T-cell (primary cell): ENCODE measurements around the gene IQSEC3. TPM values are rescaled to one million over a fixed set of nuclear protein-coding genes. Genes with fewer than 3 reads are reported as not detected.

ENCODE experiments used
- ATAC-seq, 4 experiments: fragments of 200-7000 bp in 3 of 4; fragments of 150-1000 bp in 1 of 4; cut with Tn5 transposase; replicated peaks in 1 of 4; 1 replicate in 3 of 4; 2 replicates in 1 of 4; pipeline ENCODE4 v1.10.0; 2021; ENCODE audit warnings: moderate library complexity in 3 of 4, mild to moderate bottlenecking in 2 of 4, moderate number of reproducible peaks in 1 of 4
- CTCF ChIA-PET, 2 donors: fragments of 300-600 bp; sonication (Branson Sonifier 250); formaldehyde crosslinking; loops; one replicate each; lab custom pipeline; 2022; ENCODE audit warnings: antibody characterized with exemption in 2 of 2; lab: Charles Lee
- POLR2A ChIA-PET, 2 donors: fragments of 300-600 bp; sonication (Branson Sonifier 250); formaldehyde crosslinking; loops; one replicate each; lab custom pipeline; 2022; ENCODE audit warnings: antibody characterized with exemption in 2 of 2; lab: Charles Lee
- DNase-seq, 35 experiments: peaks; one replicate each; pipeline versions ENCODE4 v3.0.0 to v3.0.0-alpha.2; 2013 to 2023
- H3K27ac ChIP-seq: one replicate; pipeline ENCODE4 v1.5.1; 2013; ENCODE audit warnings: low read length
- H3K27me3 ChIP-seq, 2 experiments: replicated peaks in 1 of 2; 1 replicate in 1 of 2; 2 replicates in 1 of 2; pipeline versions ENCODE4 v1.6.1 to v1.7.0; 2013; ENCODE audit warnings: low read length in 1 of 2, mixed read lengths in 1 of 2; ENCODE audit not compliant: control insufficient read depth in 2 of 2, insufficient read depth in 2 of 2; ENCODE audit errors: extremely low read depth in 1 of 2
- H3K36me3 ChIP-seq, 2 donors: 1 replicate in 1 of 2; 2 replicates in 1 of 2; pipeline versions ENCODE4 v1.6.1 to v1.7.0; 2013; ENCODE audit warnings: low read length in 1 of 2; ENCODE audit not compliant: control insufficient read depth in 2 of 2, insufficient read depth in 1 of 2; ENCODE audit errors: extremely low read depth in 1 of 2
- H3K4me1 ChIP-seq, 2 experiments: 1 replicate in 1 of 2; 2 replicates in 1 of 2; pipeline versions ENCODE4 v1.6.1 to v1.7.0; 2013; ENCODE audit warnings: low read length in 2 of 2, mixed read lengths in 1 of 2; ENCODE audit not compliant: insufficient read depth in 2 of 2, control insufficient read depth in 1 of 2; ENCODE audit errors: extremely low read depth in 1 of 2
- H3K4me3 ChIP-seq, 2 donors: 1 replicate in 1 of 2; 2 replicates in 1 of 2; pipeline versions ENCODE4 v1.5.1 to v1.7.0; 2013; ENCODE audit warnings: mild to moderate bottlenecking in 2 of 2, low read length in 1 of 2, moderate library complexity in 1 of 2; ENCODE audit not compliant: control insufficient read depth in 1 of 2; ENCODE audit errors: extremely low read depth in 1 of 2
- H3K9me3 ChIP-seq: 2 replicates; pipeline ENCODE4 v1.7.0; 2013
- H3K27ac Mint-ChIP-seq, 2 donors: one replicate each; pipeline ENCODE4 v1.8.0; 2020 to 2021; ENCODE audit warnings: mild to moderate bottlenecking in 2 of 2, mixed read lengths in 2 of 2
- H3K27me3 Mint-ChIP-seq, 2 donors: one replicate each; pipeline ENCODE4 v1.8.0; 2021 to 2022; ENCODE audit warnings: mixed read lengths in 2 of 2
- H3K36me3 Mint-ChIP-seq: one replicate; pipeline ENCODE4 v1.8.0; 2021; ENCODE audit warnings: mixed read lengths
- H3K4me1 Mint-ChIP-seq, 3 donors: one replicate each; pipeline ENCODE4 v1.8.0; 2020 to 2022; ENCODE audit warnings: mixed read lengths in 3 of 3, mild to moderate bottlenecking in 1 of 3
- H3K4me3 Mint-ChIP-seq, 3 donors: one replicate each; pipeline ENCODE4 v1.8.0; 2020 to 2022; ENCODE audit warnings: mild to moderate bottlenecking in 3 of 3, mixed read lengths in 3 of 3, moderate library complexity in 3 of 3
- H3K9me3 Mint-ChIP-seq, 3 donors: one replicate each; pipeline ENCODE4 v1.8.0; 2020 to 2022; ENCODE audit warnings: mixed read lengths in 3 of 3
- WGBS: methylation state at CpG from one replicate; pipeline ENCODE4 v1.1.5; 2013; ENCODE audit warnings: missing lambda C conversion rate; ENCODE audit not compliant: insufficient coverage; 5-methylcytosine and 5-hydroxymethylcytosine counted together
- total RNA-seq, 35 experiments: library from RNA in 6 of 35; stranded (reverse) in 6 of 35; fragments of 120-200 nt in 1 of 35; gene quantifications; one replicate each; pipeline versions ENCODE4 v1.2.1 to v1.2.4 and lab custom pipeline; 2013 to 2026

Gene IQSEC3
- total RNA-seq, 5 donors from 2014 or later (not counting 1 experiment from before 2014, with no cell fraction given): 0.30 to 7.3 (median 2.9) TPM

GRCh38 chr12:84056-84455, 17.5 kb downstream of the IQSEC3 start:
- Mint-ChIP-seq H3K9me3 (peaks cover 0 to 4% (median 0%) of the 10 kb centered on the region in 3 donors), H3K27ac (no peak overlapping the region), H3K36me3 (no peaks in the 10 kb centered on the region), H3K4me3 (no peak overlapping the region), H3K4me1 (peaks cover 0 to 1% (median 0%) of the 10 kb centered on the region in 3 donors), H3K27me3 (peaks cover 41 to 44% of the 10 kb centered on the region in 2 donors)
- WGBS: 48% methylated on average over 5 of the region's 6 CpGs
- ChIA-PET POLR2A (no interaction called here), CTCF (no interaction called here)
- Histone ChIP-seq H3K27me3 (peaks cover 0 to 31% of the 10 kb centered on the region in 2 experiments), H3K4me3 (no peak overlapping the region), H3K4me1 (no peaks in the 10 kb centered on the region), H3K9me3 (no peaks in the 10 kb centered on the region), H3K36me3 (no peaks in the 10 kb centered on the region), H3K27ac (no peak overlapping the region)
- ATAC-seq: no peak
- DNase-seq: no peak

GRCh38 chr12:85191-85666, 18.7 kb downstream of the IQSEC3 start:
- H3K9me3 Mint-ChIP-seq: peaks cover 5 to 16% (median 7%) of the 10 kb centered on the region in 3 donors
- H3K4me1 Mint-ChIP-seq: peaks cover 0 to 1% (median 0%) of the 10 kb centered on the region in 3 donors
- H3K36me3 Mint-ChIP-seq: no peaks in the 10 kb centered on the region
- H3K4me3 Mint-ChIP-seq: no peak overlapping the region
- no peaks in the 10 kb centered on the region for H3K36me3 ChIP-seq
- no peak overlapping the region for H3K27ac Mint-ChIP-seq
- WGBS: 56% methylated on average over 9 of the region's 9 CpGs
- ChIA-PET CTCF (no interaction called here), POLR2A (no interaction called here)
- DNase-seq: no peak
- ATAC-seq: no peak
- no peak overlapping the region for H3K4me3 ChIP-seq
- H3K27me3 Mint-ChIP-seq: peaks cover 32 to 33% of the 10 kb centered on the region in 2 donors
- H3K4me1 ChIP-seq: no peaks in the 10 kb centered on the region
- no peaks in the 10 kb centered on the region for H3K9me3 ChIP-seq
- no peak overlapping the region for H3K27ac ChIP-seq
- H3K27me3 ChIP-seq: peaks cover 0 to 20% of the 10 kb centered on the region in 2 experiments

GRCh38 chr12:87315-87714, 20.7 kb downstream of the IQSEC3 start:
- ChIA-PET POLR2A (no interaction called here), CTCF (no interaction called here)
- Mint-ChIP-seq H3K4me1 (peaks cover 0 to 1% (median 0%) of the 10 kb centered on the region in 3 donors), H3K9me3 (peaks cover 9 to 20% (median 11%) of the 10 kb centered on the region in 3 donors), H3K27ac (no peak overlapping the region), H3K4me3 (no peak overlapping the region), H3K36me3 (no peaks in the 10 kb centered on the region), H3K27me3 (peaks cover 12 to 20% of the 10 kb centered on the region in 2 donors)
- Histone ChIP-seq H3K4me1 (no peaks in the 10 kb centered on the region), H3K36me3 (no peaks in the 10 kb centered on the region), H3K27me3 (peaks cover 0 to 24% of the 10 kb centered on the region in 2 experiments), H3K9me3 (no peaks in the 10 kb centered on the region), H3K4me3 (no peak overlapping the region), H3K27ac (no peak overlapping the region)
- WGBS: 75% methylated on average over 2 of the region's 2 CpGs
- ATAC-seq: no peak
- DNase-seq: no peak

GRCh38 chr12:87856-88255, 21.3 kb downstream of the IQSEC3 start:
- 96% methylated on average over 5 of the region's 9 CpGs for WGBS
- Mint-ChIP-seq H3K36me3 (no peaks in the 10 kb centered on the region), H3K27ac (no peak overlapping the region), H3K9me3 (peaks cover 9 to 20% (median 11%) of the 10 kb centered on the region in 3 donors), H3K4me3 (no peak overlapping the region), H3K27me3 (peaks cover 7 to 16% of the 10 kb centered on the region in 2 donors), H3K4me1 (peaks cover 0 to 1% (median 0%) of the 10 kb centered on the region in 3 donors)
- H3K27ac ChIP-seq: no peak overlapping the region
- peaks cover 0 to 24% of the 10 kb centered on the region in 2 experiments for H3K27me3 ChIP-seq
- no peaks in the 10 kb centered on the region for H3K4me1 ChIP-seq
- no peak overlapping the region for H3K4me3 ChIP-seq
- POLR2A ChIA-PET: no interaction called here
- no peak for ATAC-seq
- no peak for DNase-seq
- CTCF ChIA-PET: no interaction called here
- no peaks in the 10 kb centered on the region for H3K9me3 ChIP-seq
- H3K36me3 ChIP-seq: no peaks in the 10 kb centered on the region

- H3K36me3 Mint-ChIP-seq: no peaks in the 10 kb centered on the region
- H3K4me1 ChIP-seq: no peaks in the 10 kb centered on the region
- CTCF ChIA-PET: no interaction called here
- ATAC-seq (no peak), DNase-seq (no peak)
- H3K36me3 ChIP-seq: no peaks in the 10 kb centered on the region
- whole genome bisulfite sequencing: no CpG with 5 or more reads among the region's 2 CpGs
- peaks cover 11 to 20% (median 17%) of the 10 kb centered on the region in 3 donors for H3K9me3 Mint-ChIP-seq
- H3K4me3 Mint-ChIP-seq: no peak overlapping the region
- no peaks in the 10 kb centered on the region for H3K9me3 ChIP-seq
- H3K27me3 ChIP-seq: peaks cover 0 to 32% of the 10 kb centered on the region in 2 experiments
- peaks cover 2 to 10% of the 10 kb centered on the region in 2 donors for H3K27me3 Mint-ChIP-seq
- no peak overlapping the region for H3K4me3 ChIP-seq
- no peak overlapping the region for H3K27ac ChIP-seq
- POLR2A ChIA-PET: no interaction called here
- H3K4me1 Mint-ChIP-seq: peaks cover 0 to 1% (median 0%) of the 10 kb centered on the region in 3 donors
- no peak overlapping the region for H3K27ac Mint-ChIP-seq
Measured at GRCh38 chr12:89653-90052, 23.1 kb downstream of the IQSEC3 start.

- H3K36me3 ChIP-seq: no peaks in the 10 kb centered on the region
- no peak for DNase-seq
- H3K36me3 Mint-ChIP-seq: no peaks in the 10 kb centered on the region
- H3K9me3 Mint-ChIP-seq: peaks cover 11 to 20% (median 17%) of the 10 kb centered on the region in 3 donors
- H3K27ac ChIP-seq: no peak overlapping the region
- H3K27ac Mint-ChIP-seq: no peak overlapping the region
- peaks cover 0 to 31% of the 10 kb centered on the region in 2 experiments for H3K27me3 ChIP-seq
- 86% methylated on average over 7 of the region's 7 CpGs for WGBS
- no peak overlapping the region for H3K4me3 ChIP-seq
- ATAC-seq: no peak
- no peaks in the 10 kb centered on the region for H3K4me1 Mint-ChIP-seq
- no peak overlapping the region for H3K4me3 Mint-ChIP-seq
- peaks cover 5 to 10% of the 10 kb centered on the region in 2 donors for H3K27me3 Mint-ChIP-seq
- no peaks in the 10 kb centered on the region for H3K4me1 ChIP-seq
- ChIA-PET CTCF (no interaction called here), POLR2A (no interaction called here)
- no peaks in the 10 kb centered on the region for H3K9me3 ChIP-seq
Measured at GRCh38 chr12:91213-91612, 24.6 kb downstream of the IQSEC3 start.
